HepG2 (cell line): ENCODE results near the gene PNPLA2. TPM values are rescaled to one million over a fixed set of nuclear protein-coding genes. Genes with fewer than 3 reads are reported as not detected.

Experiments
- AHDC1 ChIP-seq: sonication (generic); formaldehyde crosslinking; IDR thresholded peaks from 2 replicates; pipeline ENCODE4 v1.5.1; 2020; ENCODE audit warnings: mild to moderate bottlenecking, missing genetic modification reagents, borderline replicate concordance
- CBX1 ChIP-seq: IDR thresholded peaks from one replicate; pipeline ENCODE4 v1.6.1; 2016; ENCODE audit warnings: antibody characterized with exemption, low read depth
- CC2D1A ChIP-seq: sonication (generic); formaldehyde crosslinking; IDR thresholded peaks from 2 replicates; pipeline ENCODE4 v1.8.1; 2023; ENCODE audit warnings: mild to moderate bottlenecking, missing genetic modification reagents
- GTF3A ChIP-seq: sonication (generic); formaldehyde crosslinking; conservative IDR thresholded peaks from 2 replicates; pipeline ENCODE4 v1.4.0; 2020; ENCODE audit warnings: mild to moderate bottlenecking, missing genetic modification reagents
- HES4 ChIP-seq: sonication (generic); formaldehyde crosslinking; IDR thresholded peaks from 2 replicates; pipeline ENCODE4 v1.9.0; 2021; ENCODE audit warnings: mild to moderate bottlenecking, missing genetic modification reagents, borderline replicate concordance
- KDM4B ChIP-seq: sonication (generic); formaldehyde crosslinking; IDR thresholded peaks from 2 replicates; pipeline ENCODE4 v1.4.0; 2020; ENCODE audit warnings: missing genetic modification reagents
- NAIF1 ChIP-seq: sonication (generic); formaldehyde crosslinking; IDR thresholded peaks from 2 replicates; pipeline ENCODE4 v1.5.0; 2020; ENCODE audit warnings: mild to moderate bottlenecking, missing genetic modification reagents, borderline replicate concordance
- NFYC ChIP-seq: IDR thresholded peaks from 2 replicates; pipeline ENCODE4 v1.6.1; 2016; ENCODE audit warnings: missing genetic modification reagents, missing compliant biosample characterization
- UBTF ChIP-seq: sonication (generic); formaldehyde crosslinking; IDR thresholded peaks from 2 replicates; pipeline ENCODE4 v1.4.0; 2020; ENCODE audit warnings: mild to moderate bottlenecking, missing genetic modification reagents
- ZNF251 ChIP-seq: sonication (generic); formaldehyde crosslinking; IDR thresholded peaks from 2 replicates; pipeline ENCODE4 v1.9.0; 2021; ENCODE audit warnings: mild to moderate bottlenecking, missing genetic modification reagents
- ZNF747 ChIP-seq: sonication (generic); formaldehyde crosslinking; IDR thresholded peaks from 2 replicates; pipeline ENCODE4 v1.8.1; 2023; ENCODE audit warnings: missing genetic modification reagents, mild to moderate bottlenecking, borderline replicate concordance
- ZNF766 ChIP-seq: sonication (generic); formaldehyde crosslinking; IDR thresholded peaks from 2 replicates; pipeline ENCODE4 v1.5.0; 2020; ENCODE audit warnings: missing genetic modification reagents, borderline replicate concordance
- ZNF792 ChIP-seq: IDR thresholded peaks from 2 replicates; pipeline ENCODE4 v1.6.1; 2016
- polyA plus RNA-seq, 8 experiments: library from polyadenylated mRNA; depleted of rRNA in 3 of 8; stranded (reverse) in 7 of 8; unstranded in 1 of 8; fragments of >200 nt; fragmentation: Illumina TruSeq in 4 of 8; extraction: Trizol in 4 of 8; gene quantifications; 2 replicates each; pipeline versions ENCODE4 v1.2.1 to v1.2.3, GENCODE V29; 2011 to 2016; ENCODE audit warnings: low read depth in 4 of 8, missing spikeins in 1 of 8, mixed read lengths in 1 of 8; ENCODE audit not compliant: insufficient read depth in 1 of 8
- total RNA-seq, 5 experiments: library from RNA; depleted of rRNA; stranded (reverse); fragments of >200 nt; fragmentation: Illumina TruSeq; extraction: Trizol; gene quantifications; 2 replicates each; pipeline ENCODE4 v1.2.3, GENCODE V29; 2016; ENCODE audit warnings: low read depth in 1 of 5
- TF ChIP-seq, protein P1 (sequence below): sonication (generic); formaldehyde crosslinking; IDR thresholded peaks from 2 replicates; pipeline ENCODE4 v1.4.0; 2020; ENCODE audit warnings: missing genetic modification reagents
- TF ChIP-seq, protein P2 (sequence below): sonication (generic); formaldehyde crosslinking; IDR thresholded peaks from 2 replicates; pipeline ENCODE4 v1.8.1; 2023; ENCODE audit warnings: missing genetic modification reagents, mild to moderate bottlenecking, borderline replicate concordance

The PNPLA2 gene
- total and polyA plus RNA-seq, 2 of the 13 experiments (the other 11 are each of a cell fraction or from before 2014, with no cell fraction given), result 10.5 to 43.2 TPM

- TF ChIP-seq ZNF766 (CRISPR knock-in tag), result no peak
- TF ChIP-seq GTF3A (CRISPR knock-in tag), result no peak
- TF ChIP-seq AHDC1, result no peak
- no peak for TF ChIP-seq NAIF1 (CRISPR knock-in tag)
- TF ChIP-seq UBTF (CRISPR knock-in tag), result no peak
- no peak for TF ChIP-seq CBX1
- TF ChIP-seq HES4 (CRISPR knock-in tag), result no peak
- TF ChIP-seq ZNF747 (CRISPR knock-in tag), result no peak; the same call in 1 of the 2 replicates
- TF ChIP-seq, protein P1, sequence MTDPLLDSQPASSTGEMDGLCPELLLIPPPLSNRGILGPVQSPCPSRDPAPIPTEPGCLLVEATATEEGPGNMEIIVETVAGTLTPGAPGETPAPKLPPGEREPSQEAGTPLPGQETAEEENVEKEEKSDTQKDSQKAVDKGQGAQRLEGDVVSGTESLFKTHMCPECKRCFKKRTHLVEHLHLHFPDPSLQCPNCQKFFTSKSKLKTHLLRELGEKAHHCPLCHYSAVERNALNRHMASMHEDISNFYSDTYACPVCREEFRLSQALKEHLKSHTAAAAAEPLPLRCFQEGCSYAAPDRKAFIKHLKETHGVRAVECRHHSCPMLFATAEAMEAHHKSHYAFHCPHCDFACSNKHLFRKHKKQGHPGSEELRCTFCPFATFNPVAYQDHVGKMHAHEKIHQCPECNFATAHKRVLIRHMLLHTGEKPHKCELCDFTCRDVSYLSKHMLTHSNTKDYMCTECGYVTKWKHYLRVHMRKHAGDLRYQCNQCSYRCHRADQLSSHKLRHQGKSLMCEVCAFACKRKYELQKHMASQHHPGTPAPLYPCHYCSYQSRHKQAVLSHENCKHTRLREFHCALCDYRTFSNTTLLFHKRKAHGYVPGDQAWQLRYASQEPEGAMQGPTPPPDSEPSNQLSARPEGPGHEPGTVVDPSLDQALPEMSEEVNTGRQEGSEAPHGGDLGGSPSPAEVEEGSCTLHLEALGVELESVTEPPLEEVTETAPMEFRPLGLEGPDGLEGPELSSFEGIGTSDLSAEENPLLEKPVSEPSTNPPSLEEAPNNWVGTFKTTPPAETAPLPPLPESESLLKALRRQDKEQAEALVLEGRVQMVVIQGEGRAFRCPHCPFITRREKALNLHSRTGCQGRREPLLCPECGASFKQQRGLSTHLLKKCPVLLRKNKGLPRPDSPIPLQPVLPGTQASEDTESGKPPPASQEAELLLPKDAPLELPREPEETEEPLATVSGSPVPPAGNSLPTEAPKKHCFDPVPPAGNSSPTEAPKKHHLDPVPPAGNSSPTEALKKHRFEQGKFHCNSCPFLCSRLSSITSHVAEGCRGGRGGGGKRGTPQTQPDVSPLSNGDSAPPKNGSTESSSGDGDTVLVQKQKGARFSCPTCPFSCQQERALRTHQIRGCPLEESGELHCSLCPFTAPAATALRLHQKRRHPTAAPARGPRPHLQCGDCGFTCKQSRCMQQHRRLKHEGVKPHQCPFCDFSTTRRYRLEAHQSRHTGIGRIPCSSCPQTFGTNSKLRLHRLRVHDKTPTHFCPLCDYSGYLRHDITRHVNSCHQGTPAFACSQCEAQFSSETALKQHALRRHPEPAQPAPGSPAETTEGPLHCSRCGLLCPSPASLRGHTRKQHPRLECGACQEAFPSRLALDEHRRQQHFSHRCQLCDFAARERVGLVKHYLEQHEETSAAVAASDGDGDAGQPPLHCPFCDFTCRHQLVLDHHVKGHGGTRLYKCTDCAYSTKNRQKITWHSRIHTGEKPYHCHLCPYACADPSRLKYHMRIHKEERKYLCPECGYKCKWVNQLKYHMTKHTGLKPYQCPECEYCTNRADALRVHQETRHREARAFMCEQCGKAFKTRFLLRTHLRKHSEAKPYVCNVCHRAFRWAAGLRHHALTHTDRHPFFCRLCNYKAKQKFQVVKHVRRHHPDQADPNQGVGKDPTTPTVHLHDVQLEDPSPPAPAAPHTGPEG (CRISPR knock-in tag), result no peak
- TF ChIP-seq, protein P2, sequence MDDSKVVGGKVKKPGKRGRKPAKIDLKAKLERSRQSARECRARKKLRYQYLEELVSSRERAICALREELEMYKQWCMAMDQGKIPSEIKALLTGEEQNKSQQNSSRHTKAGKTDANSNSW (CRISPR knock-in tag), result peak; percentile 3; the same call in 1 of the 2 replicates
- no peak; the same call in 1 of the 2 replicates for TF ChIP-seq ZNF792 (CRISPR knock-in tag)
- TF ChIP-seq ZNF251 (CRISPR knock-in tag), result no peak
- TF ChIP-seq CC2D1A (CRISPR knock-in tag), result no peak
- peak; percentile 55 for TF ChIP-seq KDM4B (CRISPR knock-in tag)
- TF ChIP-seq NFYC (CRISPR knock-in tag), result no peak
Observed at GRCh38 chr11:808427-809286, 10.1 kb upstream of the PNPLA2 start (continued).
